Amniotic epithelial cell (primary cell): Measurements from ENCODE around the gene HSPB6.

Experiments used
- DNase-seq: peaks from one replicate; pipeline ENCODE4 v3.0.0-alpha.2; 2010; ENCODE audit warnings: low read depth

Gene HSPB6

GRCh38 chr19:35715981-35716800 lies 40.6 kb downstream of the HSPB6 start:
- DNase-seq: peak; percentile 26

- no peak for DNase-seq
Measured at GRCh38 chr19:35715355-35715809, 41.4 kb downstream of the HSPB6 start.

- DNase-seq: no peak
Measured at GRCh38 chr19:35714601-35715354, 42.1 kb downstream of the HSPB6 start.

DNA sequence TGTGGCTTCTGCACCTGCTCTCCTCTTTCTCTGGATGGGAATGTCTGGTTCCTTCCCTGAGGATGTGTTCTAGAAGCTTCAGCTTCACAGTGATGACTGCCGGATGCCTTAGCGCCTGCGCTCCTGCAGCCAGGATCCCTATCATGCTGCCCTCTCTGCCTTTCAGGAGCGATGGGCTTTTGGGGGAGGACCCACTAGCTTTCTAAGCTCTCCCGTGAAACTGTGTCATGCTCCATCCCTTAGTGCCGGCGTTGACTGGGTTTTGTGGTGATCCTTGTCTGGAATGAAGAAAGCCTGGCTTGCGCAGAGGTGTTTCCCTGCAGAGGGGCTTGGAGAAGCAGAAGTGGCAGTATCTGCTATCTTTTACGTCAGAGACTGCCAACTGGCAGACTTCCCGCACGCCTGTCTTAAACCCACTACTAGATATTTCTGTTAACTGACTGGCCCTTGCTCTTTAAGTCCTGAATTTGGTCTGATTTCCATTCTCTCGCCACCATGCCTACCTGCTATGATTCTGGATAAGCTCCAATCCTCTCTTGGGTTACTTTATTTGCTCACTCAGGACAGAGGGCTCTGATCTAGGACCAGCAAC lies 42.8 kb downstream of the HSPB6 start:
- DNase-seq: no peak

DNA sequence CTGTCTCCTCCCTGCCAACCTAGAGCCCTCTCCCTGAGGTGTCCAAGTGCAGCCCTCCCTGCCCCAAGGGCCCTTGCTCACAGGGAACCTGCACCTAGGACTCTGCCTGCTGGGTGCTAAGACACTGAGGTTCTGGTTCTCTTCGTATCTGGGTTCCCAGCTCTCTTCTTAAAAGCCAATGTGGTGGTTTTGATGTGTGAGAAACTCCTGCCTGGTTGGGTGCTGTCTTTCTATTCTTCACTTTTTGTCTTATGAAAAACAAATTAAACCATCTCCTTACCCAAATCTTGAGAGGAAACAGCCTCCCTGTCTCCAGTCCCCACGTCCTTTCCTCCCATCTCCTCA lies 43.4 kb downstream of the HSPB6 start:
- DNase-seq: no peak

DNA sequence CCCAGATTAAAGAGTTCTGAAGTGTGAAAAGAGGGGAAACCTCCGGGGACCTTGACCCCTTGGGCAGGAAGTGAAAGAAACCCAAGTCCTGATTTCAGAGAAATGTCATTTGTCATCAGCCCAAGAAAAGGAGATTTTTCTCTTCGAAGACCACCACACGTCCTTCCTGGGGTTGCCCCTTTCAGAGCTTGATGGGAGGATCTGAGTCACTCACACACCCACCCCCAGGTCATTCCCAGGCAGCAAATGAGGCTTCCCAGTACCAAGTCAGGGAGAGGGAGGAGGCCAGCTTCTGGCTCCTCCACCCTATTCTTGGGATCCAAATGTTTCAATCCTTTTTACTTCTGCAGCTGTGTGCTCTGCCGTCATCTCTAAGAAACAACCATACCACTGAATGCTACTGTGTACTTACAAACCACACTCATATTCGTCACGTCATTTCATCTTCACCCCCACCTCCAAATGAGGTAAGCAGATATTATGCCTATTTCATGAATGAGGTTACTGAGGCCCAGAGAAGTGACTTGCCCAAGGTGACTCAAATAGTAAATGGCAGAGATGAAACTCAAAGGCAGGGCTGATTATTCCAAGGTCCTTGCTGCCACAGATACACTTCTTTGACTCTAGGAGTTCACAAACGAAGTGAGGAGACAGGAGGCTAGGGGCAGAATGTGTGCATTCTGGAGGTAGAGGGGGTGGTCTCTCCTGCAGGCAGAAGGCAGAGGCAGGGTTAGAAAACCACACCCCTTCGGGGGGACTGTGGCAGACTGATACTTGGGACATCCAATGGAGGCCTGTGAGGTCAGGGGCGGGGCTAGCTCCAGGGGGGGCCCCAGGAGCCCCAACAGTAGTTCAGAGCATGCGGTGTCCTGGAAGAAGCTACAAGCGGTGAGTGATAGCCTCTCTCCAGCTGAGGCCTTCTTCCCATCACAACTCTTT lies 44.0 kb downstream of the HSPB6 start:
- no peak for DNase-seq

DNA sequence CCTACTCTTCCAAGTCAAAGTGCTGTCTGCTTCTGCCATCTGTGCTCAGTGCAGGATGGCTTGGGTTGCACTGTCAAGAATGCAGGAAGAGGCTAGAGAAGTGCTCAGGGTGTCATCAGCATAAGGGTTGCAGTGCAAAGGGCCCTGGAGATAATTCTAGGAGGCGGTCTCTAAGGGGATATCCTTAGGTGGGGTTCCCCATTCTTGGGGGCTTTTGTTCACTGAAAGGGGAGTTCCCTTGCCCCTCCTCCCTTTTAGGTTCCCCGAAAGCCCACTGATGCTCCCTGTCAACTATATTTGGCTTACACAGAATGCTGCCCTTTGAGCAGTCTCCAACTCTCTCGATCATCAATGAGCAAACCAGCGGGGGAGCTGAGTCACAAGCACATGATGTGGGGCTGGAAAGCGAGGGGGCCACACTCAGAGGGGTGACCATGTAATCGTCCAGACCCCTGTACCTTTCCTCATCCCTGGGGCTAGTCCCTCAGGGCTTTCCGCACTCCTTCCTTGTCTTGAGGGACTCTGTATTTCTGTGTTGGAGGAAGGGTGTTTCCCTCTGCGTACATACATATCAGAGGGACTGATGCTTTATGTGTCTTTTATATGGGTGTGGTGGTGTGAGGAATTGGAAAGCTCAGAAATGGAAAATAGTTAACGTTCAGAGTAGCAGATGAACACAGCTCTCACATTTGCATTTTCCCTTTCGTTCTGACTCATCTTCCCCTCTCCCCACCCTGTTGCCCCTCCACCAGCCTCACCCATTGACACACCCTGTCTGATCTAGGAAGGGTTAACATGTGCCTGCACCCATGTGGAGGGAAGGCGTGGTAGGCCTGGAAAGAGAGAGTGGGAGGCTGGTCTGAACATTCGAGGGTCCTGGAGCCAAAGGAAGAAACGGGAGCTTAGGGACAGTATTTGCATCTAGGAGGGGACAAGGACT lies 45.8 kb downstream of the HSPB6 start:
- DNase-seq: no peak

DNA sequence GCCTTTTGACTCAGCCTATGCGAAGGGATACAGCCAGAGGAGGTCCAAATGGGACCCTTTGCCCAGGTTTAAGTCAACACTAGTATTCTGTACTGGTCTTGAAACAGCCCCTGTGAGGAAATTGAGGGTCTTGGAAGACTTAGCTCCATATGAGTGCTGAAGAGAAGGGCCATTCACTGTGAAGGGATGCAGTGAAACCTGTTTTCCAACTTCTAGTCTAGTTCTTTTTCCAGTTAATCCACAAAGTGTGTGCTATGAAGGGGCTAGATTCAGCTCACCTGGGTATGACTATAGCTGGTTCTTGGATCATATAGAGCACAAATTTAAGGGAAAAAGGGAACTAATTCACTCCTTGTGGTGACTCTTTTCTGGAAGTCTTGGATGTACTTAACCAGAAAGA lies 48.4 kb downstream of the HSPB6 start:
- DNase-seq: no peak
